Gastroesophageal sphincter (tissue), 4 donors: ENCODE data around the gene ZBTB40. TPM values are rescaled to one million over a fixed set of nuclear protein-coding genes. Genes with fewer than 3 reads are reported as not detected.

Source experiments
- ATAC-seq: fragments of 150-250 bp; one replicate; pipeline ENCODE4 v1.9.1; 2016; ENCODE audit warnings: mild to moderate bottlenecking, moderate library complexity
- H3K27ac ChIP-seq, 4 donors: fragments of 200-600 bp; sonication (generic) in 3 of 4; 1 replicate in 3 of 4; 2 replicates in 1 of 4; pipeline ENCODE4 v1.5.1; 2016 to 2019
- H3K27me3 ChIP-seq: fragments of 200-600 bp; sonication (generic); one replicate; pipeline ENCODE4 v1.5.1; 2019
- H3K36me3 ChIP-seq, 2 donors: fragments of 200-600 bp; sonication (generic); one replicate each; pipeline ENCODE4 v1.5.1; 2019; ENCODE audit warnings: control low read depth in 1 of 2
- H3K4me1 ChIP-seq, 3 donors: fragments of 200-600 bp; sonication (generic); 1 replicate in 2 of 3; 2 replicates in 1 of 3; pipeline ENCODE4 v1.5.1; 2016 to 2019; ENCODE audit warnings: control low read depth in 2 of 3
- H3K4me3 ChIP-seq, 2 donors: fragments of 200-600 bp; sonication (generic); one replicate each; pipeline ENCODE4 v1.5.1; 2019; ENCODE audit warnings: mild to moderate bottlenecking in 1 of 2, moderate library complexity in 1 of 2
- H3K9me3 ChIP-seq, 3 donors: fragments of 200-600 bp; sonication (generic); one replicate each; pipeline ENCODE4 v1.5.1; 2017 to 2019; ENCODE audit warnings: control low read depth in 2 of 3
- CTCF ChIP-seq, 4 experiments: fragments of 200-600 bp in 2 of 4; fragments of 450-650 bp in 2 of 4; sonication (generic) in 1 of 4; IDR thresholded peaks; one replicate each; pipeline ENCODE4 v1.5.1; 2017 to 2019; ENCODE audit warnings: antibody characterized with exemption in 4 of 4, mild to moderate bottlenecking in 2 of 4, moderate library complexity in 2 of 4
- EP300 ChIP-seq: sonication (generic); formaldehyde crosslinking; IDR thresholded peaks from one replicate; pipeline ENCODE4 v1.6.1; 2017; ENCODE audit warnings: antibody characterized with exemption, mild to moderate bottlenecking
- POLR2A ChIP-seq, 2 donors: fragments of 450-650 bp; IDR thresholded peaks; one replicate each; pipeline ENCODE4 v1.6.1; 2017; ENCODE audit warnings: antibody characterized with exemption in 2 of 2, mild to moderate bottlenecking in 2 of 2, moderate library complexity in 1 of 2
- POLR2AphosphoS5 ChIP-seq: sonication (generic); formaldehyde crosslinking; IDR thresholded peaks from one replicate; pipeline ENCODE4 v1.6.1; 2017; ENCODE audit warnings: antibody characterized with exemption
- WGBS, 2 donors: methylation state at CpG; one replicate each; pipeline ENCODE4 v1.1.5; 2018; ENCODE audit warnings: low coverage in 1 of 2; 5-methylcytosine and 5-hydroxymethylcytosine counted together
- total RNA-seq, 4 donors: library from RNA; depleted of rRNA; stranded (reverse); fragments of >200 nt; gene quantifications; one replicate each; pipeline ENCODE4 v1.1.0, GENCODE V29; 2016

ZBTB40 gene
- total RNA-seq, 4 donors from 2014 or later: 13.8 to 28.2 (median 18.4) TPM

- 0 to 18% methylated on average over 3 of the region's 3 CpGs for WGBS, 2 donors
- Histone ChIP-seq H3K27ac (peak overlapping the region in 2 of 4 donors; percentile 23 to 33), H3K9me3 (no peaks in the 10 kb centered on the region), H3K36me3 (no peaks in the 10 kb centered on the region), H3K4me3 (no peak overlapping the region), H3K4me1 (peaks cover 6 to 63% (median 6%) of the 10 kb centered on the region in 3 donors), H3K27me3 (no peaks in the 10 kb centered on the region)
- peak in 2 of 4 experiments; percentile 18 to 20 for TF ChIP-seq CTCF (IDR thresholded peaks at IDR 0.05)
- TF ChIP-seq POLR2A (IDR thresholded peaks at IDR 0.05): no peak
- TF ChIP-seq EP300: no peak
- no peak for TF ChIP-seq POLR2AphosphoS5
- ATAC-seq: no peak
Observed at GRCh38 chr1:22457345-22457744, 5.7 kb downstream of the ZBTB40 start.

- H3K27ac ChIP-seq: peak overlapping the region in 2 of 4 donors; percentile 23 to 33
- peaks cover 3 to 60% (median 6%) of the 10 kb centered on the region in 3 donors for H3K4me1 ChIP-seq
- no peaks in the 10 kb centered on the region for H3K9me3 ChIP-seq
- no peaks in the 10 kb centered on the region for H3K36me3 ChIP-seq
- no peak overlapping the region for H3K4me3 ChIP-seq
- H3K27me3 ChIP-seq: no peaks in the 10 kb centered on the region
- no peak for ATAC-seq
- no peak for TF ChIP-seq CTCF (IDR thresholded peaks at IDR 0.05)
- TF ChIP-seq POLR2A (IDR thresholded peaks at IDR 0.05): no peak
- TF ChIP-seq POLR2AphosphoS5: no peak
- TF ChIP-seq EP300: no peak
Observed at GRCh38 chr1:22457836-22458235, 6.2 kb downstream of the ZBTB40 start.

- Histone ChIP-seq H3K27ac (no peak overlapping the region), H3K27me3 (no peaks in the 10 kb centered on the region), H3K36me3 (no peaks in the 10 kb centered on the region), H3K4me3 (no peak overlapping the region), H3K4me1 (peaks cover 0 to 27% (median 6%) of the 10 kb centered on the region in 3 donors), H3K9me3 (peaks cover 0 to 3% (median 0%) of the 10 kb centered on the region in 3 donors)
- TF ChIP-seq EP300: no peak
- no peak for TF ChIP-seq CTCF (IDR thresholded peaks at IDR 0.05)
- no peak for TF ChIP-seq POLR2A (IDR thresholded peaks at IDR 0.05)
- no peak for TF ChIP-seq POLR2AphosphoS5
- no peak for ATAC-seq
- 73 to 86% methylated on average over 3 of the region's 3 CpGs for WGBS, 2 donors
Observed at GRCh38 chr1:22461100-22461499, 9.4 kb downstream of the ZBTB40 start.

GRCh38 chr1:22461678-22462527 lies 10.3 kb downstream of the ZBTB40 start:
- H3K27ac ChIP-seq: no peak overlapping the region
- H3K4me3 ChIP-seq: no peak overlapping the region
- H3K27me3 ChIP-seq: no peaks in the 10 kb centered on the region
- ATAC-seq: no peak
- WGBS, 2 donors: 92 to 94% methylated on average over 6 of the region's 6 CpGs
- peaks cover 0 to 19% (median 6%) of the 10 kb centered on the region in 3 donors for H3K4me1 ChIP-seq
- no peaks in the 10 kb centered on the region for H3K36me3 ChIP-seq
- TF ChIP-seq POLR2AphosphoS5: no peak
- no peak for TF ChIP-seq EP300
- no peak for TF ChIP-seq CTCF (IDR thresholded peaks at IDR 0.05)
- no peak for TF ChIP-seq POLR2A (IDR thresholded peaks at IDR 0.05)
- H3K9me3 ChIP-seq: peaks cover 0 to 3% (median 0%) of the 10 kb centered on the region in 3 donors

GRCh38 chr1:22462928-22463327 lies 11.3 kb downstream of the ZBTB40 start:
- H3K27me3 ChIP-seq: no peaks in the 10 kb centered on the region
- WGBS, 2 donors: 88 to 90% methylated on average over 3 to 4 of the region's 4 CpGs
- no peak for TF ChIP-seq CTCF (IDR thresholded peaks at IDR 0.05)
- TF ChIP-seq EP300: no peak
- TF ChIP-seq POLR2AphosphoS5: no peak
- no peak for TF ChIP-seq POLR2A (IDR thresholded peaks at IDR 0.05)
- no peak overlapping the region for H3K4me3 ChIP-seq
- no peak overlapping the region for H3K27ac ChIP-seq
- H3K9me3 ChIP-seq: peaks cover 0 to 3% (median 0%) of the 10 kb centered on the region in 3 donors
- no peaks in the 10 kb centered on the region for H3K36me3 ChIP-seq
- H3K4me1 ChIP-seq: peaks cover 0 to 9% (median 2%) of the 10 kb centered on the region in 3 donors
- no peak for ATAC-seq
